H9 (cell line): ENCODE data around the gene MYOM1. TPM values are rescaled to one million over a fixed set of nuclear protein-coding genes. Genes with fewer than 3 reads are reported as not detected.

ENCODE experiments used
- DNase-seq: peaks from one replicate; pipeline ENCODE4 v3.0.0-alpha.2; 2017
- H2AFZ ChIP-seq: one replicate; pipeline ENCODE4 v1.6.1; 2013; ENCODE audit warnings: mild to moderate bottlenecking, low read length, control low read depth, moderate library complexity
- H2AK5ac ChIP-seq: 2 replicates; pipeline ENCODE4 v1.6.1; 2013; ENCODE audit warnings: low read length, control low read depth, mixed read lengths; ENCODE audit not compliant: insufficient read length
- H2BK120ac ChIP-seq: one replicate; pipeline ENCODE4 v1.6.1; 2013; ENCODE audit warnings: low read depth, mild to moderate bottlenecking, low read length, control low read depth, inconsistent platforms; ENCODE audit not compliant: poor library complexity, severe bottlenecking
- H2BK12ac ChIP-seq: 2 replicates; pipeline ENCODE4 v1.6.1; 2013; ENCODE audit warnings: low read length, control low read depth, mixed read lengths, low read depth; ENCODE audit not compliant: insufficient read length
- H2BK15ac ChIP-seq: 2 replicates; pipeline ENCODE4 v1.6.1; 2013; ENCODE audit warnings: low read depth, low read length, control low read depth
- H2BK20ac ChIP-seq: one replicate; pipeline ENCODE4 v1.6.1; 2013; ENCODE audit warnings: low read depth, mild to moderate bottlenecking, low read length, control low read depth, inconsistent platforms; ENCODE audit not compliant: poor library complexity, severe bottlenecking
- H2BK5ac ChIP-seq: 2 replicates; pipeline ENCODE4 v1.6.1; 2013; ENCODE audit warnings: low read length, control low read depth, mixed read lengths; ENCODE audit not compliant: insufficient read length
- H3K14ac ChIP-seq: 2 replicates; pipeline ENCODE4 v1.6.1; 2013; ENCODE audit warnings: low read length, control low read depth; ENCODE audit not compliant: insufficient read depth
- H3K18ac ChIP-seq: 2 replicates; pipeline ENCODE4 v1.6.1; 2013; ENCODE audit warnings: low read depth, mild to moderate bottlenecking, mixed read lengths, low read length, control low read depth; ENCODE audit not compliant: insufficient read length
- H3K23ac ChIP-seq: 2 replicates; pipeline ENCODE4 v1.6.1; 2013; ENCODE audit warnings: low read length, control low read depth, mixed read lengths, low read depth; ENCODE audit not compliant: insufficient read length
- H3K23me2 ChIP-seq: 2 replicates; pipeline ENCODE4 v1.6.1; 2013; ENCODE audit warnings: low read depth, mild to moderate bottlenecking, mixed read lengths, low read length, control low read depth; ENCODE audit not compliant: insufficient read length, poor library complexity, severe bottlenecking
- H3K27ac ChIP-seq: 2 replicates; pipeline ENCODE4 v1.5.1; 2013; ENCODE audit warnings: low read length, control low read depth, mixed read lengths, low read depth; ENCODE audit not compliant: insufficient read length
- H3K27me3 ChIP-seq: 2 replicates; pipeline ENCODE4 v1.6.1; 2013; ENCODE audit warnings: low read length, control low read depth, inconsistent platforms; ENCODE audit not compliant: insufficient read depth
- H3K4ac ChIP-seq: 2 replicates; pipeline ENCODE4 v1.6.1; 2013; ENCODE audit warnings: low read depth, mild to moderate bottlenecking, control low read depth, inconsistent platforms, low read length, moderate library complexity
- H3K4me1 ChIP-seq: 2 replicates; pipeline ENCODE4 v1.6.1; 2013; ENCODE audit warnings: low read length, control low read depth, inconsistent platforms; ENCODE audit not compliant: insufficient read depth
- H3K4me2 ChIP-seq: 2 replicates; pipeline ENCODE4 v1.6.1; 2013; ENCODE audit warnings: low read length, control low read depth, mixed read lengths; ENCODE audit not compliant: insufficient read length, insufficient read depth
- H3K56ac ChIP-seq: 2 replicates; pipeline ENCODE4 v1.6.1; 2013; ENCODE audit warnings: low read depth, mild to moderate bottlenecking, mixed read lengths, low read length, control low read depth; ENCODE audit not compliant: insufficient read length
- H3K79me1 ChIP-seq: 2 replicates; pipeline ENCODE4 v1.6.1; 2013; ENCODE audit warnings: low read depth, mild to moderate bottlenecking, moderate library complexity, low read length, control low read depth, inconsistent platforms; ENCODE audit not compliant: insufficient read depth, poor library complexity, severe bottlenecking
- H3K79me2 ChIP-seq: 2 replicates; pipeline ENCODE4 v1.6.1; 2013; ENCODE audit warnings: low read length, control low read depth, inconsistent platforms; ENCODE audit not compliant: insufficient read depth
- H3K9ac ChIP-seq: 2 replicates; pipeline ENCODE4 v1.6.1; 2013; ENCODE audit warnings: low read length, control low read depth, mixed read lengths; ENCODE audit not compliant: insufficient read length; ENCODE audit errors: extremely low read depth
- H3K9me3 ChIP-seq: one replicate; pipeline ENCODE4 v1.6.1; 2013; ENCODE audit warnings: low read depth, low read length, inconsistent platforms; ENCODE audit not compliant: control insufficient read depth
- H3T11ph ChIP-seq: one replicate; pipeline ENCODE4 v1.6.1; 2013; ENCODE audit warnings: mild to moderate bottlenecking, low read length, control low read depth, inconsistent platforms
- H4K20me1 ChIP-seq: one replicate; pipeline ENCODE4 v1.6.1; 2013; ENCODE audit not compliant: control insufficient read depth, insufficient read length, insufficient read depth
- H4K5ac ChIP-seq: 2 replicates; pipeline ENCODE4 v1.6.1; 2013; ENCODE audit warnings: low read depth, mild to moderate bottlenecking, mixed read lengths, low read length, control low read depth; ENCODE audit not compliant: insufficient read length
- H4K8ac ChIP-seq: replicated peaks from 2 replicates; pipeline ENCODE4 v1.6.1; 2013; ENCODE audit warnings: low read length, control low read depth, mixed read lengths, low read depth; ENCODE audit not compliant: insufficient read length
- H4K91ac ChIP-seq: 2 replicates; pipeline ENCODE4 v1.6.1; 2013; ENCODE audit warnings: low read depth, mild to moderate bottlenecking, moderate library complexity, mixed read lengths, low read length, control low read depth; ENCODE audit not compliant: insufficient read length
- H3K27ac Mint-ChIP-seq, 3 experiments: 2 replicates in 2 of 3; 3 replicates in 1 of 3; pipeline ENCODE4 v1.8.0; 2020 to 2021; ENCODE audit warnings: mixed read lengths in 3 of 3, mild to moderate bottlenecking in 1 of 3, moderate library complexity in 1 of 3
- H3K27me3 Mint-ChIP-seq: 2 replicates; pipeline ENCODE4 v1.8.0; 2021; ENCODE audit warnings: low read depth, mild to moderate bottlenecking, moderate library complexity, mixed read lengths
- H3K36me3 Mint-ChIP-seq, 3 experiments: 2 replicates in 2 of 3; 3 replicates in 1 of 3; pipeline ENCODE4 v1.8.0; 2020 to 2021; ENCODE audit warnings: low read depth in 3 of 3, mixed read lengths in 3 of 3; ENCODE audit not compliant: insufficient read depth in 1 of 3
- H3K4me1 Mint-ChIP-seq, 2 experiments: 2 replicates each; pipeline ENCODE4 v1.8.0; 2020; ENCODE audit warnings: mixed read lengths in 2 of 2
- H3K4me3 Mint-ChIP-seq, 2 experiments: 2 replicates in 1 of 2; 3 replicates in 1 of 2; pipeline ENCODE4 v1.8.0; 2020 to 2021; ENCODE audit warnings: mild to moderate bottlenecking in 2 of 2, mixed read lengths in 2 of 2, moderate library complexity in 1 of 2
- H3K9me3 Mint-ChIP-seq, 2 experiments: 2 replicates in 1 of 2; 3 replicates in 1 of 2; pipeline ENCODE4 v1.8.0; 2020; ENCODE audit warnings: mild to moderate bottlenecking in 2 of 2, mixed read lengths in 2 of 2, moderate library complexity in 1 of 2
- CTCF ChIP-seq: fragments of 200-600 bp; sonication (generic); conservative IDR thresholded peaks from 3 replicates; pipeline ENCODE4 v1.8.0; 2021; ENCODE audit warnings: antibody characterized with exemption, mild to moderate bottlenecking
- WGBS: extraction: QIAGEN DNeasy Blood & Tissue Kit; methylation state at CpG from one replicate; pipeline ENCODE4 v1.1.7; 2013; ENCODE audit warnings: missing lambda C conversion rate, low lambda C conversion rate, mixed read lengths; ENCODE audit not compliant: insufficient read length; ENCODE audit errors: extremely low coverage; 5-methylcytosine and 5-hydroxymethylcytosine counted together
- total RNA-seq: library from RNA; stranded (reverse); gene quantifications from 2 replicates; pipeline ENCODE4 v1.2.1, GENCODE V29; 2021

Gene MYOM1
- total RNA-seq, 1 experiment from 2014 or later, result 0.17 TPM

- Histone ChIP-seq H3K23ac (no peak overlapping the region), H2BK120ac (no peak overlapping the region), H3K9me3 (no peaks in the 10 kb centered on the region), H2BK12ac (no peak overlapping the region), H3K18ac (no peak overlapping the region), H3K9ac (no peak overlapping the region), H2BK15ac (no peak overlapping the region), H4K5ac (no peak overlapping the region), H3K4me2 (no peak overlapping the region), H3K27me3 (no peaks in the 10 kb centered on the region), H3K56ac (no peak overlapping the region), H3K79me2 (no peaks in the 10 kb centered on the region), H4K91ac (no peak overlapping the region), H3K14ac (no peak overlapping the region), H3K23me2 (no peaks in the 10 kb centered on the region), H4K8ac (no peak overlapping the region), H2AFZ (no peak overlapping the region), H2BK20ac (no peak overlapping the region), H3K4ac (no peak overlapping the region), H2AK5ac (no peak overlapping the region), H3K79me1 (no peaks in the 10 kb centered on the region), H4K20me1 (no peaks in the 10 kb centered on the region), H2BK5ac (no peak overlapping the region), H3T11ph (no peak overlapping the region), H3K4me1 (0 out of 2 replicates have a peak, but pooled peaks cover 3% of the 10 kb centered on the region), H3K27ac (no peak overlapping the region)
- WGBS, result no CpG with 5 or more reads among the region's 9 CpGs
- H3K27me3 Mint-ChIP-seq, result no peaks in the 10 kb centered on the region; the same call in 1 of the 2 replicates
- no peaks in the 10 kb centered on the region for H3K36me3 Mint-ChIP-seq
- no peak overlapping the region for H3K4me3 Mint-ChIP-seq
- no peak for DNase-seq
- no peaks in the 10 kb centered on the region for H3K9me3 Mint-ChIP-seq
- no peak for TF ChIP-seq CTCF
- peaks cover 20 to 22% of the 10 kb centered on the region in 2 experiments for H3K4me1 Mint-ChIP-seq
- H3K27ac Mint-ChIP-seq, result no peak overlapping the region
These were observed 99.4 kb downstream of the MYOM1 start for GRCh38 chr18:3120356-3120755.
